Mesodermal cell (in vitro differentiated cells): ENCODE measurements around the gene TRAFD1.
A peak's percentile ranks its signal among the peaks of the same experiment; 100 is the strongest.

Source experiments
- H3K27ac ChIP-seq: 2 replicates; pipeline ENCODE4 v1.7.0; 2013; ENCODE audit warnings: mild to moderate bottlenecking, low read depth, low read length, moderate library complexity; ENCODE audit not compliant: severe bottlenecking
- H3K36me3 ChIP-seq: 2 replicates; pipeline ENCODE4 v1.7.1; 2013; ENCODE audit warnings: mild to moderate bottlenecking, low read length, moderate library complexity; ENCODE audit not compliant: control insufficient read depth, insufficient read depth
- H3K4me1 ChIP-seq: one replicate; pipeline ENCODE4 v1.7.1; 2013; ENCODE audit warnings: mild to moderate bottlenecking, low read length; ENCODE audit not compliant: insufficient read depth, control insufficient read depth, poor library complexity, severe bottlenecking
- H3K4me3 ChIP-seq: 2 replicates; pipeline ENCODE4 v1.7.0; 2013; ENCODE audit warnings: low read length, control low read depth, mild to moderate bottlenecking; ENCODE audit not compliant: insufficient read depth, poor library complexity, severe bottlenecking; ENCODE audit errors: extremely low read depth
- H3K9me3 ChIP-seq: 2 replicates; pipeline ENCODE4 v1.7.1; 2013; ENCODE audit warnings: mild to moderate bottlenecking, low read length, moderate library complexity; ENCODE audit not compliant: control insufficient read depth
- WGBS, 2 experiments: methylation state at CpG; one replicate each; pipeline ENCODE4 v1.1.5; 2013; ENCODE audit warnings: missing lambda C conversion rate in 2 of 2; ENCODE audit not compliant: insufficient coverage in 2 of 2; 5-methylcytosine and 5-hydroxymethylcytosine counted together

TRAFD1 gene

DNA sequence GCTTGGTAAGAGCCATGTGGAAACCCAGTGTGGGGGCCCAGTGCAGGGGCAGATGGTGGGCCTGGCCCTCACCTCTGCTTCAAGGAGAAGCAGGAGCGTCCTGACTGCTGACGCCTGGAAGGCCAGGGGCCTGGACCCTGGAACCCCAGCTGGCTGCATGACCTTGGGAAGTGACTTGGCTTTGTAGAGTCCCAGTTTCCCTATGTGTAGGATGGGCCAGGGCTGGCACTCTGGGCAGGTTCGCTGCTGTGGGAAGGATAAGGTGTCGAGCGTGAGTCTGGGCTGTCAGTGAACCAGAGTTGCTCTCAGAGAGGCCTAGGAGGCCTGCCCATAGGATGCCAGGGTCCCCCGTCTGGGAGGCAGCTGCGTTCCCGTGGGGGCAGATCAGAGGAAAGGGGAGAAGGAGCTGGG is 43.2 kb downstream of the TRAFD1 start:
- Histone ChIP-seq H3K36me3 (peaks cover 23% of the 10 kb centered on the region), H3K27ac (no peak overlapping the region), H3K4me3 (no peak overlapping the region), H3K4me1 (no peaks in the 10 kb centered on the region), H3K9me3 (no peaks in the 10 kb centered on the region)
- 96 to 98% methylated on average over 8 of the region's 8 CpGs for WGBS, 2 experiments

- Histone ChIP-seq H3K36me3 (peaks cover 31% of the 10 kb centered on the region), H3K27ac (no peak overlapping the region), H3K4me1 (no peaks in the 10 kb centered on the region), H3K9me3 (no peaks in the 10 kb centered on the region), H3K4me3 (no peak overlapping the region)
- 93 to 96% methylated on average over 17 to 19 of the region's 19 CpGs for WGBS, 2 experiments
Observed at GRCh38 chr12:112169161-112169872, 44.0 kb downstream of the TRAFD1 start.

GRCh38 chr12:112169966-112170365 is 44.6 kb downstream of the TRAFD1 start:
- peaks cover 37% of the 10 kb centered on the region for H3K36me3 ChIP-seq

DNA sequence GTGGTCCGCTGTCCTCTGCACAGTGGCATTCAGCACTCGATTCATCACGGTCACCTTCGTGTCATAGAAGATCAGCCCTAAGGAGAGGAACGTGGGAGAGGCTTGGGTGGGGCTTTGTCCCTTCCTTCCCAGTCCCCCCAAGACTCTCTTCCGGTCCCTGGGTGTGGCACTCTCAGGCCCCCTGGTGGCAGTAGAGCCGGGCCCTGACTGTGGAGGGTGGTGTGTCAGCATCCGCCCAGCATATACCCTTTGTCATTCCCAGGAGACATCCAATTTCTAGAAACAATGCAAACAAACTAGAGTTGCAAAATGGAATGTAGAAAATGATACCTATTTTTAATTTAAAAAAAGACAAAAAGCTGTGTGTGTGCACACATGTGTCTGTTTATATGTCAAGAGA is 45.0 kb downstream of the TRAFD1 start:
- Histone ChIP-seq H3K9me3 (no peaks in the 10 kb centered on the region), H3K27ac (no peak overlapping the region), H3K4me3 (no peak overlapping the region), H3K4me1 (no peaks in the 10 kb centered on the region), H3K36me3 (peaks cover 41% of the 10 kb centered on the region)
- 90 to 91% methylated on average over 4 to 5 of the region's 8 CpGs for WGBS, 2 experiments

More at GRCh38 chr12:112169966-112170365, 44.6 kb downstream of the TRAFD1 start:
- WGBS, 2 experiments, result 93 to 100% methylated on average over 3 to 7 of the region's 7 CpGs
- Histone ChIP-seq H3K9me3 (no peaks in the 10 kb centered on the region), H3K4me3 (no peak overlapping the region), H3K4me1 (no peaks in the 10 kb centered on the region), H3K27ac (no peak overlapping the region)

- 95 to 98% methylated on average over 13 to 16 of the region's 17 CpGs for WGBS, 2 experiments
- no peaks in the 10 kb centered on the region for H3K9me3 ChIP-seq
- no peak overlapping the region for H3K4me3 ChIP-seq
- peaks cover 48% of the 10 kb centered on the region for H3K36me3 ChIP-seq
- H3K4me1 ChIP-seq, result no peaks in the 10 kb centered on the region
- no peak overlapping the region for H3K27ac ChIP-seq
Observed at GRCh38 chr12:112170971-112171596, 45.7 kb downstream of the TRAFD1 start.

GRCh38 chr12:112172556-112173324 is 47.4 kb downstream of the TRAFD1 start:
- no peak overlapping the region for H3K27ac ChIP-seq
- WGBS, 2 experiments, result 95 to 98% methylated on average over 21 of the region's 21 CpGs
- H3K4me1 ChIP-seq, result no peaks in the 10 kb centered on the region
- peaks cover 57% of the 10 kb centered on the region for H3K36me3 ChIP-seq
- H3K9me3 ChIP-seq, result no peaks in the 10 kb centered on the region
- no peak overlapping the region for H3K4me3 ChIP-seq

GRCh38 chr12:112175361-112176155 is 50.2 kb downstream of the TRAFD1 start:
- peaks cover 80% of the 10 kb centered on the region for H3K36me3 ChIP-seq
- H3K4me1 ChIP-seq, result no peaks in the 10 kb centered on the region
- WGBS, 2 experiments, result 89 to 97% methylated on average over 14 to 15 of the region's 20 CpGs
- no peak overlapping the region for H3K27ac ChIP-seq
- H3K4me3 ChIP-seq, result no peak overlapping the region
- H3K9me3 ChIP-seq, result no peaks in the 10 kb centered on the region

DNA sequence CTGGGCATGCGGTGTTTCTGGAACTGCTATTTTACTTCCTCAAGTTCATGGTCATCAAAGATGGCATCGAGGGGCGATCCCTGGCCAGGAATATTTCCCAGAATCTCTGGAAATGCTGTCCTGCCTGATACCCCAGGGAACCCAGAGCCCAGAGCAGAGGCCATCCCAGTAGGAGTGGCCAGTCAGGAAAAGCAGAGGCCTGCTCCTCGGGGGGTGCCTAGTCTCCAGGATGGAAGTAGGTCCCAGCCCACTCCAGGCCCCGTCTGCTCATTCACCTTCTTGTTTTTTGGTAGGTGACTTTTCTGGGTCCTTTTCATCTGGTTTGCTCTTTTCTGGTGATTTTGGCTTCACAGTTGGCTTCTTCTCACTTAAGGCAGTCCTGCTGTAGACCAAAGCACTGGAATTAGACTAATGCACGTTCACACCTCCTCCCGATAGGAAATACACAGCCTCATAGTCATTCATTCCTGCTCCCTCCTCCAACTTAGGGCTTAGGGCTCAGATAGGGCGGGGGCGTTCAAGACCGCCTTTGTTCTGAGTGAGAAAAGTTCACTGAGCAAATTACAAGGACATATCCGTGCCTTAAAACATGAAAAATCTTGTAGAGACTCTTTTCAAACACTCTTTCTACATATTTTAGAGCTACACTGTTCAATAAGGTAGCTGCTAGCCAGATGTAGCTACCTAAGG is 51.1 kb downstream of the TRAFD1 start:
- Histone ChIP-seq H3K36me3 (peaks cover 84% of the 10 kb centered on the region), H3K27ac (peak overlapping the region; percentile 13)
- 81 to 91% methylated on average over 5 to 9 of the region's 11 CpGs for WGBS, 2 experiments

GRCh38 chr12:112178796-112179195 is 53.4 kb downstream of the TRAFD1 start:
- Histone ChIP-seq H3K4me3 (no peak overlapping the region), H3K36me3 (peaks cover 78% of the 10 kb centered on the region), H3K27ac (no peak overlapping the region), H3K4me1 (no peaks in the 10 kb centered on the region), H3K9me3 (no peaks in the 10 kb centered on the region)
- WGBS, 2 experiments, result 98% methylated on average over 14 of the region's 15 CpGs

More for the DNA sequence above, 51.1 kb downstream of the TRAFD1 start:
- Histone ChIP-seq H3K4me3 (no peak overlapping the region), H3K4me1 (no peaks in the 10 kb centered on the region), H3K9me3 (no peaks in the 10 kb centered on the region)

GRCh38 chr12:112179341-112179740 is 54.0 kb downstream of the TRAFD1 start:
- Histone ChIP-seq H3K36me3 (peaks cover 78% of the 10 kb centered on the region), H3K9me3 (no peaks in the 10 kb centered on the region)

More at GRCh38 chr12:112179341-112179740, 54.0 kb downstream of the TRAFD1 start:
- Histone ChIP-seq H3K27ac (no peak overlapping the region), H3K4me1 (no peaks in the 10 kb centered on the region), H3K4me3 (no peak overlapping the region)
- WGBS, 2 experiments, result 95 to 100% methylated on average over 8 of the region's 11 CpGs
